Body of pancreas (tissue), 4 donors: ENCODE measurements around the gene USB1.

Experiments used
- CTCF ChIP-seq, 7 experiments: fragments of 450-650 bp in 4 of 7; fragments of 200-600 bp in 3 of 7; sonication (generic) in 3 of 7; IDR thresholded peaks; one replicate each; pipeline ENCODE4 v1.5.1; 2016 to 2019; ENCODE audit warnings: antibody characterized with exemption in 7 of 7
- POLR2A ChIP-seq, 3 donors: fragments of 450-650 bp; IDR thresholded peaks; one replicate each; pipeline ENCODE4 v1.6.1; 2016; ENCODE audit warnings: antibody characterized with exemption in 3 of 3, mild to moderate bottlenecking in 2 of 3

GRCh38 chr16:57962756-57963155, 38.5 kb upstream of the USB1 start:
- TF ChIP-seq CTCF (IDR thresholded peaks at IDR 0.05) (no peak), POLR2A (IDR thresholded peaks at IDR 0.05) (no peak)
